Stomach (tissue), 4 donors: Measurements from ENCODE around the gene AMPH.
A peak's percentile ranks its signal among the peaks of the same experiment; 100 is the strongest.

Experiments
- CTCF ChIP-seq, 7 experiments: fragments of 450-650 bp in 4 of 7; fragments of 200-600 bp in 3 of 7; sonication (generic) in 3 of 7; IDR thresholded peaks; one replicate each; pipeline ENCODE4 v1.5.1; 2016 to 2019; ENCODE audit warnings: antibody characterized with exemption in 7 of 7, control low read depth in 2 of 7, mild to moderate bottlenecking in 1 of 7
- EP300 ChIP-seq: sonication (generic); formaldehyde crosslinking; IDR thresholded peaks from one replicate; pipeline ENCODE4 v1.6.1; 2017; ENCODE audit warnings: antibody characterized with exemption
- POLR2A ChIP-seq, 4 donors: fragments of 450-650 bp; IDR thresholded peaks; one replicate each; pipeline ENCODE4 v1.6.1; 2016; ENCODE audit warnings: antibody characterized with exemption in 4 of 4, control low read depth in 2 of 4, mild to moderate bottlenecking in 1 of 4, moderate library complexity in 1 of 4
- POLR2AphosphoS5 ChIP-seq, 3 donors: sonication (generic); formaldehyde crosslinking; IDR thresholded peaks; one replicate each; pipeline ENCODE4 v1.6.1; 2016; ENCODE audit warnings: antibody characterized with exemption in 3 of 3

DNA sequence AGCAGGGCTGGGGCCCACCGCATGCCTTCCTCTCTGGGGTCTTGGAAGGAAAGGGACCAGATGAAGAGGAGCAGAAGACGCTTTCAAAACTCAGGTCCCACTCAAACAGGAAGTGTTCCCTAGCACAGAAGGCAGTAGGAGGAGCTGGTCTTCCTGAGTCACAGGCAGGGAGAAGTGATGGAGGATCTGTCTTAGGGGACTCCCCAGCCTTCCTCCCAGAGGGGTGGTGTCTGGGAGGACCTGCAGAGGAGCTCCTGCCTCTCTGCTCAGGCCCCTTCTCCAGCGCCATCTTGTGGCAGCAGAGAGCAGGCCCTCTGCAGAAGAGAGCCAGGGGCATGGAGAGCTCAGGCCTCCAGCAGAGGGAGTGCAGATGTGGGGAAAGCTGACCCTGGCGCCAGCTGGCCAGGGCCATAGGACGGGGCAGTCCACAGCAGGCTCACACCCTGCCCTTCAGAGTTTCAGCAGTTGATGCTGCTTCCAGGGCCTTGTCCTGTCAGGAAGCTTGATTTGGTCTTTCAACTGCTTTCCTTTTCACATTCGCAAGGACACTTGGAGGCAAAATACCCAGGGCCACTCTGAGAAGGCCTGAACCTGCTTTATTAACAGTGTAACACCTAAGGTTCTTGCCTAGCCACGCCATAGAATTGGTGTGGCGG is 295.6 kb downstream of the AMPH start:
- TF ChIP-seq EP300: no peak
- no peak for TF ChIP-seq POLR2A (IDR thresholded peaks at IDR 0.05)
- peak in 5 of 7 experiments; percentile 56 to 88 (median 77) for TF ChIP-seq CTCF (IDR thresholded peaks at IDR 0.05)
- peak in 1 of 3 donors; percentile 26 for TF ChIP-seq POLR2AphosphoS5 (IDR thresholded peaks at IDR 0.05)
